ENCODE data around the gene TGIF1. TPM values are rescaled to one million over a fixed set of nuclear protein-coding genes. Genes with fewer than 3 reads are reported as not detected.

Gene TGIF1
- total RNA-seq, 1 experiment from 2014 or later: 41.9 TPM

GRCh38 chr18:3418083-3418482, 31.9 kb upstream of the TGIF1 start:
- no peaks in the 10 kb centered on the region for H3K4me1 ChIP-seq (replicated peaks)
- no peaks in the 10 kb centered on the region for H3K36me3 ChIP-seq
- DNase-seq (ENCODE audit: low read depth in 1 of 2, low spot score in 2 of 2): no peak
- peaks cover 3% of the 10 kb centered on the region; the same call in 1 of the 2 replicates for H3K9me3 ChIP-seq (replicated peaks)
- H3K4me3 ChIP-seq: no peak overlapping the region
- no peak overlapping the region for H3K27ac ChIP-seq
- H3K27me3 ChIP-seq (replicated peaks): no peaks in the 10 kb centered on the region

GRCh38 chr18:3420919-3421279, 29.1 kb upstream of the TGIF1 start:
- H3K9me3 ChIP-seq (replicated peaks): peaks cover 3% of the 10 kb centered on the region; the same call in 1 of the 2 replicates
- H3K4me3 ChIP-seq: no peak overlapping the region

GRCh38 chr18:3422905-3423304, 27.1 kb upstream of the TGIF1 start:
- Histone ChIP-seq H3K36me3 (no peaks in the 10 kb centered on the region), H3K4me1 (replicated peaks) (no peaks in the 10 kb centered on the region), H3K27me3 (replicated peaks) (no peaks in the 10 kb centered on the region), H3K9me3 (replicated peaks) (peaks cover 3% of the 10 kb centered on the region; the same call in 1 of the 2 replicates), H3K27ac (no peak overlapping the region), H3K4me3 (no peak overlapping the region)
- DNase-seq (ENCODE audit: low read depth in 1 of 2, low spot score in 2 of 2): no peak

More at GRCh38 chr18:3420919-3421279, 29.1 kb upstream of the TGIF1 start:
- Histone ChIP-seq H3K36me3 (no peaks in the 10 kb centered on the region), H3K27me3 (replicated peaks) (no peaks in the 10 kb centered on the region), H3K4me1 (replicated peaks) (no peaks in the 10 kb centered on the region), H3K27ac (no peak overlapping the region)
- no peak for DNase-seq (ENCODE audit: low read depth in 1 of 2, low spot score in 2 of 2)

GRCh38 chr18:3424280-3424890, 25.6 kb upstream of the TGIF1 start:
- DNase-seq (ENCODE audit: low read depth in 1 of 2, low spot score in 2 of 2): no peak
- Histone ChIP-seq H3K27ac (no peak overlapping the region), H3K36me3 (no peaks in the 10 kb centered on the region), H3K27me3 (replicated peaks) (no peaks in the 10 kb centered on the region), H3K9me3 (replicated peaks) (peaks cover 3% of the 10 kb centered on the region; the same call in 1 of the 2 replicates), H3K4me1 (replicated peaks) (no peaks in the 10 kb centered on the region), H3K4me3 (no peak overlapping the region)

- Histone ChIP-seq H3K4me1 (replicated peaks) (no peaks in the 10 kb centered on the region), H3K27ac (no peak overlapping the region), H3K9me3 (replicated peaks) (peaks cover 3% of the 10 kb centered on the region; the same call in 1 of the 2 replicates), H3K27me3 (replicated peaks) (no peaks in the 10 kb centered on the region), H3K4me3 (no peak overlapping the region), H3K36me3 (no peaks in the 10 kb centered on the region)
- DNase-seq (ENCODE audit: low read depth in 1 of 2, low spot score in 2 of 2): no peak
These were observed 24.9 kb upstream of the TGIF1 start for GRCh38 chr18:3425030-3425429.

- Histone ChIP-seq H3K27me3 (replicated peaks) (no peaks in the 10 kb centered on the region), H3K36me3 (no peaks in the 10 kb centered on the region), H3K9me3 (replicated peaks) (peaks cover 2% of the 10 kb centered on the region; the same call in 1 of the 2 replicates), H3K4me1 (replicated peaks) (no peaks in the 10 kb centered on the region), H3K4me3 (no peak overlapping the region), H3K27ac (no peak overlapping the region)
- no peak for DNase-seq (ENCODE audit: low read depth in 1 of 2, low spot score in 2 of 2)
These were observed 24.5 kb upstream of the TGIF1 start for GRCh38 chr18:3425446-3425845.

GRCh38 chr18:3426074-3426473, 23.9 kb upstream of the TGIF1 start:
- Histone ChIP-seq H3K9me3 (replicated peaks) (no peaks in the 10 kb centered on the region), H3K4me1 (replicated peaks) (no peaks in the 10 kb centered on the region), H3K27ac (no peak overlapping the region), H3K36me3 (no peaks in the 10 kb centered on the region), H3K4me3 (no peak overlapping the region), H3K27me3 (replicated peaks) (no peaks in the 10 kb centered on the region)
- DNase-seq (ENCODE audit: low read depth in 1 of 2, low spot score in 2 of 2): no peak

GRCh38 chr18:3427944-3428343, 22.0 kb upstream of the TGIF1 start:
- Histone ChIP-seq H3K27me3 (replicated peaks) (no peaks in the 10 kb centered on the region), H3K4me3 (no peak overlapping the region), H3K9me3 (replicated peaks) (no peaks in the 10 kb centered on the region), H3K27ac (no peak overlapping the region), H3K4me1 (replicated peaks) (no peaks in the 10 kb centered on the region), H3K36me3 (no peaks in the 10 kb centered on the region)
- DNase-seq (ENCODE audit: low read depth in 1 of 2, low spot score in 2 of 2): no peak

- Histone ChIP-seq H3K4me3 (no peak overlapping the region), H3K27ac (no peak overlapping the region)
These were observed 20.9 kb upstream of the TGIF1 start for GRCh38 chr18:3429121-3429520.

GRCh38 chr18:3434685-3435084, 15.3 kb upstream of the TGIF1 start:
- peaks cover 5% of the 10 kb centered on the region for H3K4me1 ChIP-seq (replicated peaks)
- H3K27me3 ChIP-seq (replicated peaks): no peaks in the 10 kb centered on the region
- no peak for DNase-seq (ENCODE audit: low read depth in 1 of 2, low spot score in 2 of 2)
- no peak overlapping the region for H3K4me3 ChIP-seq
- no peaks in the 10 kb centered on the region for H3K9me3 ChIP-seq (replicated peaks)
- no peaks in the 10 kb centered on the region for H3K36me3 ChIP-seq
- no peak overlapping the region for H3K27ac ChIP-seq

More at GRCh38 chr18:3429121-3429520, 20.9 kb upstream of the TGIF1 start:
- no peak for DNase-seq (ENCODE audit: low read depth in 1 of 2, low spot score in 2 of 2)
- Histone ChIP-seq H3K9me3 (replicated peaks) (no peaks in the 10 kb centered on the region), H3K27me3 (replicated peaks) (no peaks in the 10 kb centered on the region), H3K4me1 (replicated peaks) (no peaks in the 10 kb centered on the region), H3K36me3 (no peaks in the 10 kb centered on the region)

- Histone ChIP-seq H3K27me3 (replicated peaks) (no peaks in the 10 kb centered on the region), H3K27ac (no peak overlapping the region), H3K4me1 (replicated peaks) (peaks cover 5% of the 10 kb centered on the region), H3K9me3 (replicated peaks) (no peaks in the 10 kb centered on the region), H3K36me3 (no peaks in the 10 kb centered on the region), H3K4me3 (no peak overlapping the region)
- no peak for DNase-seq (ENCODE audit: low read depth in 1 of 2, low spot score in 2 of 2)
These were observed 9.6 kb upstream of the TGIF1 start for GRCh38 chr18:3440341-3440740.

- H3K36me3 ChIP-seq: no peaks in the 10 kb centered on the region
- peak in 1 of 2 experiments; percentile 22 for DNase-seq (ENCODE audit: low read depth in 1 of 2, low spot score in 2 of 2)
- H3K27me3 ChIP-seq (replicated peaks): no peaks in the 10 kb centered on the region
- H3K4me3 ChIP-seq: no peak overlapping the region
- no peaks in the 10 kb centered on the region for H3K9me3 ChIP-seq (replicated peaks)
- peaks cover 8% of the 10 kb centered on the region for H3K4me1 ChIP-seq (replicated peaks)
- no peak overlapping the region for H3K27ac ChIP-seq
These were observed 8.7 kb upstream of the TGIF1 start for GRCh38 chr18:3441290-3441689.

GRCh38 chr18:3442919-3443318, 7.1 kb upstream of the TGIF1 start:
- no peaks in the 10 kb centered on the region for H3K27me3 ChIP-seq (replicated peaks)
- H3K27ac ChIP-seq: no peak overlapping the region
- no peaks in the 10 kb centered on the region for H3K9me3 ChIP-seq (replicated peaks)
- no peak overlapping the region for H3K4me3 ChIP-seq
- peaks cover 16% of the 10 kb centered on the region for H3K4me1 ChIP-seq (replicated peaks)
- DNase-seq (ENCODE audit: low read depth in 1 of 2, low spot score in 2 of 2): no peak
- H3K36me3 ChIP-seq: no peaks in the 10 kb centered on the region

GRCh38 chr18:3444296-3444695, 5.7 kb upstream of the TGIF1 start:
- no peaks in the 10 kb centered on the region for H3K9me3 ChIP-seq (replicated peaks)
- no peak for DNase-seq (ENCODE audit: low read depth in 1 of 2, low spot score in 2 of 2)

GRCh38 chr18:3444954-3445353, 5.0 kb upstream of the TGIF1 start:
- Histone ChIP-seq H3K36me3 (no peaks in the 10 kb centered on the region), H3K4me1 (replicated peaks) (peaks cover 12% of the 10 kb centered on the region), H3K27me3 (replicated peaks) (no peaks in the 10 kb centered on the region), H3K4me3 (no peak overlapping the region), H3K9me3 (replicated peaks) (no peaks in the 10 kb centered on the region), H3K27ac (no peak overlapping the region)
- no peak for DNase-seq (ENCODE audit: low read depth in 1 of 2, low spot score in 2 of 2)

More at GRCh38 chr18:3444296-3444695, 5.7 kb upstream of the TGIF1 start:
- H3K4me3 ChIP-seq: no peak overlapping the region
- no peaks in the 10 kb centered on the region for H3K27me3 ChIP-seq (replicated peaks)
- H3K27ac ChIP-seq: no peak overlapping the region
- peaks cover 12% of the 10 kb centered on the region for H3K4me1 ChIP-seq (replicated peaks)
- H3K36me3 ChIP-seq: no peaks in the 10 kb centered on the region

Data from SJSA1 (cell line).